B cell (primary cell): ENCODE measurements around the gene SOX8. TPM values are rescaled to one million over a fixed set of nuclear protein-coding genes. Genes with fewer than 3 reads are reported as not detected.
A peak's percentile ranks its signal among the peaks of the same experiment; 100 is the strongest.

Source experiments
- ATAC-seq: fragments of 200-7000 bp; cut with Tn5 transposase; one replicate; pipeline ENCODE4 v1.10.0; 2021; ENCODE audit warnings: low read depth, mild to moderate bottlenecking, moderate number of reproducible peaks, moderate library complexity
- CTCF ChIA-PET: fragments of 350-600 bp; sonication (Branson Sonifier 250); formaldehyde crosslinking; loops from one replicate; lab custom pipeline; 2021; ENCODE audit warnings: antibody characterized with exemption, inconsistent platforms; lab: Charles Lee
- POLR2A ChIA-PET: fragments of 350-600 bp; sonication (Branson Sonifier 250); formaldehyde crosslinking; loops from one replicate; lab custom pipeline; 2021; ENCODE audit warnings: antibody characterized with exemption; lab: Charles Lee
- DNase-seq: peaks from one replicate; pipeline ENCODE4 v3.0.0; 2013
- H2AFZ ChIP-seq: 2 replicates; pipeline ENCODE4 v1.6.1; 2012; ENCODE audit warnings: mild to moderate bottlenecking, low read depth, low read length; ENCODE audit not compliant: insufficient read depth, poor library complexity, severe bottlenecking
- H3K27ac ChIP-seq, 2 donors: 1 replicate in 1 of 2; 2 replicates in 1 of 2; pipeline ENCODE4 v1.5.1; 2012 to 2013; ENCODE audit warnings: low read length in 2 of 2, mild to moderate bottlenecking in 2 of 2, moderate library complexity in 1 of 2
- H3K27me3 ChIP-seq, 4 experiments: fragments of 200-600 bp in 1 of 4; sonication (generic) in 1 of 4; replicated peaks in 1 of 4; 1 replicate in 2 of 4; 2 replicates in 2 of 4; pipeline versions ENCODE4 v1.6.1 to v1.7.0; 2013 to 2016; ENCODE audit warnings: low read length in 3 of 4, mild to moderate bottlenecking in 2 of 4, mixed read lengths in 1 of 4, moderate library complexity in 1 of 4; ENCODE audit not compliant: insufficient read depth in 4 of 4, control insufficient read depth in 3 of 4; ENCODE audit errors: control extremely low read depth in 1 of 4
- H3K36me3 ChIP-seq, 2 experiments: replicated peaks in 1 of 2; 1 replicate in 1 of 2; 2 replicates in 1 of 2; pipeline versions ENCODE4 v1.6.1 to v1.7.1; 2013; ENCODE audit warnings: low read length in 1 of 2; ENCODE audit not compliant: insufficient read depth in 2 of 2, control insufficient read depth in 1 of 2; ENCODE audit errors: control extremely low read depth in 1 of 2, extremely low read depth in 1 of 2
- H3K4me1 ChIP-seq, 2 donors: fragments of 200-600 bp in 1 of 2; sonication (generic) in 1 of 2; 1 replicate in 1 of 2; 2 replicates in 1 of 2; pipeline versions ENCODE4 v1.5.1 to v1.6.1; 2013 to 2017; ENCODE audit warnings: low read length in 2 of 2; ENCODE audit not compliant: control insufficient read depth in 2 of 2, insufficient read depth in 2 of 2
- H3K4me2 ChIP-seq: replicated peaks from 2 replicates; pipeline ENCODE3; 2012; ENCODE audit warnings: mild to moderate bottlenecking, low read depth, low read length; ENCODE audit not compliant: poor library complexity, severe bottlenecking
- H3K4me3 ChIP-seq, 5 experiments: fragments of 200-600 bp in 1 of 5; sonication (generic) in 1 of 5; 1 replicate in 3 of 5; 2 replicates in 2 of 5; pipeline versions ENCODE4 v1.5.1 to v1.7.0; 2011 to 2016; ENCODE audit warnings: low read length in 4 of 5, mild to moderate bottlenecking in 4 of 5, low read depth in 2 of 5, control low read depth in 1 of 5, moderate library complexity in 1 of 5; ENCODE audit not compliant: insufficient read depth in 1 of 5; ENCODE audit errors: control extremely low read depth in 1 of 5, extremely low read depth in 1 of 5
- H3K79me2 ChIP-seq: fragments of 200-600 bp; sonication (generic); one replicate; pipeline ENCODE4 v1.6.0; 2016; ENCODE audit warnings: low read length; ENCODE audit not compliant: control insufficient read depth, insufficient read depth
- H3K9ac ChIP-seq: fragments of 200-600 bp; sonication (generic); 2 replicates; pipeline ENCODE4 v1.6.1; 2017; ENCODE audit warnings: mild to moderate bottlenecking, low read length, moderate library complexity
- H3K9me3 ChIP-seq, 3 donors: one replicate each; pipeline versions ENCODE4 v1.6.1 to v1.7.1; 2013; ENCODE audit warnings: low read length in 2 of 3; ENCODE audit not compliant: control insufficient read depth in 2 of 3, insufficient read depth in 1 of 3; ENCODE audit errors: control extremely low read depth in 1 of 3
- H4K20me1 ChIP-seq: 2 replicates; pipeline ENCODE4 v1.6.0; 2012; ENCODE audit warnings: mild to moderate bottlenecking, low read length; ENCODE audit not compliant: insufficient read depth, control insufficient read depth, poor library complexity, severe bottlenecking
- H3K27ac Mint-ChIP-seq: one replicate; pipeline ENCODE4 v1.8.0; 2021; ENCODE audit warnings: mixed read lengths
- H3K27me3 Mint-ChIP-seq: one replicate; pipeline ENCODE4 v1.8.0; 2021; ENCODE audit warnings: mixed read lengths
- H3K4me1 Mint-ChIP-seq: one replicate; pipeline ENCODE4 v1.8.0; 2021; ENCODE audit warnings: mixed read lengths
- H3K4me3 Mint-ChIP-seq: one replicate; pipeline ENCODE4 v1.8.0; 2021; ENCODE audit warnings: mixed read lengths
- H3K9me3 Mint-ChIP-seq: one replicate; pipeline ENCODE4 v1.8.0; 2022; ENCODE audit warnings: mixed read lengths; ENCODE audit not compliant: insufficient read depth
- CTCF ChIP-seq: fragments of 200-600 bp; IDR thresholded peaks from one replicate; pipeline ENCODE4 v1.8.0; 2022; ENCODE audit warnings: antibody characterized with exemption, mild to moderate bottlenecking
- EZH2 ChIP-seq: IDR thresholded peaks from 2 replicates; pipeline ENCODE4 v1.6.1; 2012; ENCODE audit warnings: borderline replicate concordance, low read depth, mild to moderate bottlenecking, moderate library complexity, low read length; ENCODE audit not compliant: insufficient read depth, poor library complexity, severe bottlenecking
- WGBS: methylation state at CpG from one replicate; pipeline ENCODE4 v1.1.5; 2013; ENCODE audit warnings: missing lambda C conversion rate; ENCODE audit not compliant: insufficient coverage; 5-methylcytosine and 5-hydroxymethylcytosine counted together
- intact Hi-C: fragments of 100-400 bp; cut with micrococcal nuclease; formaldehyde crosslinking; loops from one replicate; pipeline ENCODE4 v1.10.0; 2022
- polyA minus RNA-seq: library from RNA; depleted of rRNA, polyadenylated mRNA; stranded (reverse); fragments of >200 nt; gene quantifications from 2 replicates; pipeline ENCODE4 v1.2.3, GENCODE V29; 2012
- polyA plus RNA-seq: library from polyadenylated mRNA; depleted of rRNA; stranded (reverse); fragments of >200 nt; gene quantifications from 2 replicates; pipeline ENCODE4 v1.2.3, GENCODE V29; 2012
- total RNA-seq, 2 donors: library from RNA; stranded (reverse); fragments of 120-200 nt in 1 of 2; gene quantifications; 1 replicate in 1 of 2; 2 replicates in 1 of 2; pipeline versions ENCODE4 v1.2.3 to v1.2.4, GENCODE V29; 2013 to 2022

Gene SOX8
- total RNA-seq = 1.2 TPM in 2 replicates
- 0.68 TPM for total RNA-seq (2013)
- polyA plus RNA-seq = 0.03 and 0.07 TPM in 2 replicates
- 0.29 TPM in 1 of 2 replicates, not detected in the other for polyA minus RNA-seq

- peak within 1 kb of the TSS; percentile 84 for H3K4me3 Mint-ChIP-seq
- no peaks in the 10 kb centered on the region for H3K36me3 ChIP-seq
- ChIA-PET POLR2A (interaction anchor here (1.5 kb wide), 1 partner anchor 10 kb away, joined by 9 read pairs; no protein-coding TSS in a partner anchor), CTCF (no interaction called here)
- peak within 1 kb of the TSS; percentile 68 for H2AFZ ChIP-seq
- H3K9ac ChIP-seq = peak within 1 kb of the TSS; percentile 58
- H3K27ac ChIP-seq = no peak within 1 kb of the TSS
- ATAC-seq = no peak
- no peaks in the 10 kb centered on the region for H4K20me1 ChIP-seq
- 3% methylated on average over 80 of the region's 80 CpGs for WGBS
- H3K9me3 ChIP-seq = peaks cover 0 to 8% (median 0%) of the 10 kb centered on the region in 3 donors
- H3K79me2 ChIP-seq = no peaks in the 10 kb centered on the region
- H3K27ac Mint-ChIP-seq = peak within 1 kb of the TSS; percentile 46
- no peak for DNase-seq
- intact Hi-C loops = no loop called here
- H3K4me1 Mint-ChIP-seq = no peaks in the 10 kb centered on the region
- H3K9me3 Mint-ChIP-seq = no peaks in the 10 kb centered on the region
- H3K4me3 ChIP-seq = peak within 1 kb of the TSS in 4 of 5 experiments; percentile 42 to 59 (median 56)
- H3K4me1 ChIP-seq = peaks cover 15 to 22% of the 10 kb centered on the region in 2 donors
- peak within 1 kb of the TSS; percentile 97 for H3K4me2 ChIP-seq
- peaks cover 13% of the 10 kb centered on the region for H3K27me3 Mint-ChIP-seq
- TF ChIP-seq EZH2 (no peak), CTCF (no peak)
- peaks cover 0 to 56% (median 16%) of the 10 kb centered on the region in 4 experiments for H3K27me3 ChIP-seq
Measured at GRCh38 chr16:981695-982144, at the start of gene SOX8. Gene SOX8, plus strand, starts transcription at chr16:981770. Its CDS starts 153 bp downstream, at chr16:981923.

DNA sequence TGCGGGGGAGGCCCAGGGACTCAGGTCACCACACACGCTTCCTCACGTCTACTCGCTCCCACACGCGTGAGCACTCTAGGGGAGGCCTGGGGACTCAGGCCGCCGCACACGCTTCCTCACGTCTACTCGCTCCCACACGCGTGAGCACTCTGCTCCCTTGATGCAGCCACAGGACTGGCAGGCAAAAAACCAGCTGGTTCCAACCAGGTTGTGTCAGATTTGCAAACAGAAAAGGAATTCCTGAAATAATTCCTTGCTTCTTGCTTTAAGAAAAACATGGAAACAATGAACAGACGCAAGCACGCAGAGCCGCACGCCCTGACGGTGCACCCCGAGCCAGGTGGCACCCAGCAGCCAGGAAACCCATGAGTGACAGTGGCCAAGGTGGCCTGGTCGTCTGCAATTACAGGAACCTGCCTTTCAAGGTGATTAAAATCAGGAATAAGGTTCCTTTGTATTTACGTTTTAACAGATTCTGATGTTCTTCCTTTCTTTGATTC lies 48.7 kb upstream of the SOX8 start:
- intact Hi-C loops = no loop called here
- Histone ChIP-seq H3K9me3 (no peaks in the 10 kb centered on the region), H3K27ac (no peak overlapping the region), H3K9ac (no peak overlapping the region), H3K4me2 (no peak overlapping the region), H2AFZ (no peak overlapping the region), H3K4me3 (no peak overlapping the region), H3K4me1 (no peaks in the 10 kb centered on the region), H3K36me3 (peaks cover 0 to 7% of the 10 kb centered on the region in 2 experiments), H3K79me2 (no peaks in the 10 kb centered on the region), H3K27me3 (no peaks in the 10 kb centered on the region), H4K20me1 (no peaks in the 10 kb centered on the region)
- CTCF ChIA-PET = no interaction called here
- no peaks in the 10 kb centered on the region for H3K9me3 Mint-ChIP-seq
- H3K27me3 Mint-ChIP-seq = no peaks in the 10 kb centered on the region
- no peak overlapping the region for H3K27ac Mint-ChIP-seq
- no peaks in the 10 kb centered on the region for H3K4me1 Mint-ChIP-seq
- ATAC-seq (no peak), DNase-seq (no peak)
- 96% methylated on average over 19 of the region's 21 CpGs for WGBS
- TF ChIP-seq CTCF (no peak), EZH2 (no peak)
- POLR2A ChIA-PET = no interaction called here
- H3K4me3 Mint-ChIP-seq = no peak overlapping the region
